ENCODE measurements around the gene CDH13. TPM values are rescaled to one million over a fixed set of nuclear protein-coding genes. Genes with fewer than 3 reads are reported as not detected.

Gene CDH13
- total and polyA plus RNA-seq, 10 of the 15 experiments (the other 5 are each of a cell fraction or from before 2014, with no cell fraction given) = under 0.01 to 0.05 TPM; not detected in 8

DNA sequence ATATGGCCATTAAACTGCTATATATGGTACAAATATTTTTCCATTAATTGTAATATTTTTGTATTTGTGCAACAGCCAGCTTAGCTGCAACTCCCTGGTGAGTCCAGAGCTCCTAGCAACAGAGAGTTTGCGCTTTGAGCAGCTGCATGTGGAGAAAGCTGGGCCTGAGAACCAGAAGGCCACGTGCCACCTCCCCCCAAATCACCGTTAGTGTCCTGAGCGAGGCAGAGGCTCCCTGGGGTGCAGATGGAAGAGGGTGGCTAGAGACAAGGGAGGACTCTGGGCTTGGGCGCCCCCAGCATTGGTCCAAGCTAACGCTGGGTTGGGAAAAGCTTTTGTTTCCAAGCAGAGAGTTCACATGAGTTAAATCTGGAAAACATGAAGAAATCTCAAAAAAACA lies 1222.7 kb downstream of the CDH13 start:
- H3K4me2 ChIP-seq (ENCODE audit: control insufficient read depth, insufficient read depth) = no peak overlapping the region
- H3K27me3 ChIP-seq (replicated peaks in 1 of 2; ENCODE audit: control insufficient read depth in 2 of 2, insufficient read depth in 2 of 2, low read length in 1 of 2) = no peaks in the 10 kb centered on the region; a peak in 1 of 4 replicates
- no peaks in the 10 kb centered on the region for H3K9me3 ChIP-seq (replicated peaks; ENCODE audit: control insufficient read depth, insufficient read depth, low read length)
- intact Hi-C loops (cut with micrococcal nuclease; ENCODE audit: unreplicated experiment) (no loop called here), in situ Hi-C loops (cut with MboI) (no loop called here)
- H3K9ac ChIP-seq (ENCODE audit: control insufficient read depth, insufficient read depth, low read length) = no peak overlapping the region
- H3K36me3 ChIP-seq (ENCODE audit: control insufficient read depth in 2 of 2, insufficient read depth in 2 of 2, low read length in 1 of 2) = no peaks in the 10 kb centered on the region
- no peak for DNase-seq (ENCODE audit: low read depth, low spot score)
- no peak overlapping the region for H3K27ac ChIP-seq (ENCODE audit: control insufficient read depth, insufficient read depth)
- ChIA-PET CTCF (no interaction called here), POLR2A (no interaction called here), RAD21 (ENCODE audit: unreplicated experiment) (no interaction called here), SMC1A (ENCODE audit: uncharacterized antibody, unreplicated experiment) (no interaction called here)
- FAIRE-seq = no peak
- no peaks in the 10 kb centered on the region for H4K20me1 ChIP-seq (ENCODE audit: control insufficient read depth, insufficient read depth)
- no peaks in the 10 kb centered on the region for H3K4me1 ChIP-seq (ENCODE audit: control insufficient read depth, insufficient read depth, low read length)
- H3K79me2 ChIP-seq (ENCODE audit: control insufficient read depth, insufficient read depth, low read length) = no peaks in the 10 kb centered on the region
- no peak overlapping the region for H3K4me3 ChIP-seq
- WGBS (ENCODE audit: insufficient coverage, insufficient replicate concordance, low lambda C conversion rate, missing lambda C conversion rate) = 20% methylated on average over 6 of the region's 6 CpGs
- no TSS peak for BruUV-seq (replicated peaks)
- H2AFZ ChIP-seq (ENCODE audit: control insufficient read depth, low read depth, low read length) = no peak overlapping the region
- ATAC-seq = no peak
- no peak for TF ChIP-seq IKZF2 (IDR thresholded peaks at IDR 0.05)
- TF ChIP-seq, protein P1, sequence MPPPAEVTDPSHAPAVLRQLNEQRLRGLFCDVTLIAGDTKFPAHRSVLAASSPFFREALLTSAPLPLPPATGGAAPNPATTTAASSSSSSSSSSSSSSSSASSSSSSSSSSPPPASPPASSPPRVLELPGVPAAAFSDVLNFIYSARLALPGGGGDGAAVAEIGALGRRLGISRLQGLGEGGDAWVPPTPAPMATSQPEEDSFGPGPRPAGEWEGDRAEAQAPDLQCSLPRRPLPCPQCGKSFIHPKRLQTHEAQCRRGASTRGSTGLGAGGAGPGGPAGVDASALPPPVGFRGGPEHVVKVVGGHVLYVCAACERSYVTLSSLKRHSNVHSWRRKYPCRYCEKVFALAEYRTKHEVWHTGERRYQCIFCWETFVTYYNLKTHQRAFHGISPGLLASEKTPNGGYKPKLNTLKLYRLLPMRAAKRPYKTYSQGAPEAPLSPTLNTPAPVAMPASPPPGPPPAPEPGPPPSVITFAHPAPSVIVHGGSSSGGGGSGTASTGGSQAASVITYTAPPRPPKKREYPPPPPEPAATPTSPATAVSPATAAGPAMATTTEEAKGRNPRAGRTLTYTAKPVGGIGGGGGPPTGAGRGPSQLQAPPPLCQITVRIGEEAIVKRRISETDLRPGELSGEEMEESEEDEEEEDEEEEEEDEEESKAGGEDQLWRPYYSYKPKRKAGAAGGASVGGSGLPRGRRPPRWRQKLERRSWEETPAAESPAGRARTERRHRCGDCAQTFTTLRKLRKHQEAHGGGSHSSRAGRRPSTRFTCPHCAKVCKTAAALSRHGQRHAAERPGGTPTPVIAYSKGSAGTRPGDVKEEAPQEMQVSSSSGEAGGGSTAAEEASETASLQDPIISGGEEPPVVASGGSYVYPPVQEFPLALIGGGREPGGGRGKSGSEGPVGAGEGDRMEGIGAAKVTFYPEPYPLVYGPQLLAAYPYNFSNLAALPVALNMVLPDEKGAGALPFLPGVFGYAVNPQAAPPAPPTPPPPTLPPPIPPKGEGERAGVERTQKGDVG (CRISPR knock-in tag; IDR thresholded peaks at IDR 0.05) = no peak
- no peak for TF ChIP-seq FOXM1 (IDR thresholded peaks at IDR 0.05; ENCODE audit: low read depth, low read length)
- TF ChIP-seq IKZF1 (conservative IDR thresholded peaks at IDR 0.05) = no peak
- TF ChIP-seq MYC (IDR thresholded peaks at IDR 0.05; ENCODE audit: insufficient read depth, insufficient read length, insufficient replicate concordance, low read length, severe bottlenecking) = no peak
- no peak for TF ChIP-seq TCF3 (IDR thresholded peaks at IDR 0.05; ENCODE audit: borderline replicate concordance, insufficient read depth, low read depth, low read length)
- TF ChIP-seq, protein P2, sequence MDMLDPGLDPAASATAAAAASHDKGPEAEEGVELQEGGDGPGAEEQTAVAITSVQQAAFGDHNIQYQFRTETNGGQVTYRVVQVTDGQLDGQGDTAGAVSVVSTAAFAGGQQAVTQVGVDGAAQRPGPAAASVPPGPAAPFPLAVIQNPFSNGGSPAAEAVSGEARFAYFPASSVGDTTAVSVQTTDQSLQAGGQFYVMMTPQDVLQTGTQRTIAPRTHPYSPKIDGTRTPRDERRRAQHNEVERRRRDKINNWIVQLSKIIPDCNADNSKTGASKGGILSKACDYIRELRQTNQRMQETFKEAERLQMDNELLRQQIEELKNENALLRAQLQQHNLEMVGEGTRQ (IDR thresholded peaks at IDR 0.05; ENCODE audit: borderline replicate concordance, low read depth, low read length) = no peak
- TF ChIP-seq, protein P3, sequence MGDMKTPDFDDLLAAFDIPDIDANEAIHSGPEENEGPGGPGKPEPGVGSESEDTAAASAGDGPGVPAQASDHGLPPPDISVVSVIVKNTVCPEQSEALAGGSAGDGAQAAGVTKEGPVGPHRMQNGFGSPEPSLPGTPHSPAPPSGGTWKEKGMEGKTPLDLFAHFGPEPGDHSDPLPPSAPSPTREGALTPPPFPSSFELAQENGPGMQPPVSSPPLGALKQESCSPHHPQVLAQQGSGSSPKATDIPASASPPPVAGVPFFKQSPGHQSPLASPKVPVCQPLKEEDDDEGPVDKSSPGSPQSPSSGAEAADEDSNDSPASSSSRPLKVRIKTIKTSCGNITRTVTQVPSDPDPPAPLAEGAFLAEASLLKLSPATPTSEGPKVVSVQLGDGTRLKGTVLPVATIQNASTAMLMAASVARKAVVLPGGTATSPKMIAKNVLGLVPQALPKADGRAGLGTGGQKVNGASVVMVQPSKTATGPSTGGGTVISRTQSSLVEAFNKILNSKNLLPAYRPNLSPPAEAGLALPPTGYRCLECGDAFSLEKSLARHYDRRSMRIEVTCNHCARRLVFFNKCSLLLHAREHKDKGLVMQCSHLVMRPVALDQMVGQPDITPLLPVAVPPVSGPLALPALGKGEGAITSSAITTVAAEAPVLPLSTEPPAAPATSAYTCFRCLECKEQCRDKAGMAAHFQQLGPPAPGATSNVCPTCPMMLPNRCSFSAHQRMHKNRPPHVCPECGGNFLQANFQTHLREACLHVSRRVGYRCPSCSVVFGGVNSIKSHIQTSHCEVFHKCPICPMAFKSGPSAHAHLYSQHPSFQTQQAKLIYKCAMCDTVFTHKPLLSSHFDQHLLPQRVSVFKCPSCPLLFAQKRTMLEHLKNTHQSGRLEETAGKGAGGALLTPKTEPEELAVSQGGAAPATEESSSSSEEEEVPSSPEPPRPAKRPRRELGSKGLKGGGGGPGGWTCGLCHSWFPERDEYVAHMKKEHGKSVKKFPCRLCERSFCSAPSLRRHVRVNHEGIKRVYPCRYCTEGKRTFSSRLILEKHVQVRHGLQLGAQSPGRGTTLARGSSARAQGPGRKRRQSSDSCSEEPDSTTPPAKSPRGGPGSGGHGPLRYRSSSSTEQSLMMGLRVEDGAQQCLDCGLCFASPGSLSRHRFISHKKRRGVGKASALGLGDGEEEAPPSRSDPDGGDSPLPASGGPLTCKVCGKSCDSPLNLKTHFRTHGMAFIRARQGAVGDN (IDR thresholded peaks at IDR 0.05) = no peak
- TF ChIP-seq, protein P4, sequence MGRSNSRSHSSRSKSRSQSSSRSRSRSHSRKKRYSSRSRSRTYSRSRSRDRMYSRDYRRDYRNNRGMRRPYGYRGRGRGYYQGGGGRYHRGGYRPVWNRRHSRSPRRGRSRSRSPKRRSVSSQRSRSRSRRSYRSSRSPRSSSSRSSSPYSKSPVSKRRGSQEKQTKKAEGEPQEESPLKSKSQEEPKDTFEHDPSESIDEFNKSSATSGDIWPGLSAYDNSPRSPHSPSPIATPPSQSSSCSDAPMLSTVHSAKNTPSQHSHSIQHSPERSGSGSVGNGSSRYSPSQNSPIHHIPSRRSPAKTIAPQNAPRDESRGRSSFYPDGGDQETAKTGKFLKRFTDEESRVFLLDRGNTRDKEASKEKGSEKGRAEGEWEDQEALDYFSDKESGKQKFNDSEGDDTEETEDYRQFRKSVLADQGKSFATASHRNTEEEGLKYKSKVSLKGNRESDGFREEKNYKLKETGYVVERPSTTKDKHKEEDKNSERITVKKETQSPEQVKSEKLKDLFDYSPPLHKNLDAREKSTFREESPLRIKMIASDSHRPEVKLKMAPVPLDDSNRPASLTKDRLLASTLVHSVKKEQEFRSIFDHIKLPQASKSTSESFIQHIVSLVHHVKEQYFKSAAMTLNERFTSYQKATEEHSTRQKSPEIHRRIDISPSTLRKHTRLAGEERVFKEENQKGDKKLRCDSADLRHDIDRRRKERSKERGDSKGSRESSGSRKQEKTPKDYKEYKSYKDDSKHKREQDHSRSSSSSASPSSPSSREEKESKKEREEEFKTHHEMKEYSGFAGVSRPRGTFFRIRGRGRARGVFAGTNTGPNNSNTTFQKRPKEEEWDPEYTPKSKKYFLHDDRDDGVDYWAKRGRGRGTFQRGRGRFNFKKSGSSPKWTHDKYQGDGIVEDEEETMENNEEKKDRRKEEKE (IDR thresholded peaks at IDR 0.05) = no peak
- TF ChIP-seq WRNIP1 (IDR thresholded peaks at IDR 0.05; ENCODE audit: borderline replicate concordance, low read depth, low read length) = no peak
- TF ChIP-seq DPF2 (IDR thresholded peaks at IDR 0.05) = no peak
